Esophagus muscularis mucosa (tissue), 4 donors: ENCODE measurements around the gene KLHDC7A.

Source experiments
- CTCF ChIP-seq, 3 experiments: fragments of 200-600 bp in 2 of 3; fragments of 450-650 bp in 1 of 3; sonication (generic) in 2 of 3; IDR thresholded peaks; one replicate each; pipeline ENCODE4 v1.5.1; 2017 to 2019; ENCODE audit warnings: antibody characterized with exemption in 3 of 3, mild to moderate bottlenecking in 2 of 3, moderate library complexity in 1 of 3
- EP300 ChIP-seq: sonication (generic); formaldehyde crosslinking; IDR thresholded peaks from one replicate; pipeline ENCODE4 v1.6.1; 2017; ENCODE audit warnings: antibody characterized with exemption
- POLR2A ChIP-seq: fragments of 450-650 bp; IDR thresholded peaks from one replicate; pipeline ENCODE4 v1.6.1; 2017; ENCODE audit warnings: antibody characterized with exemption, moderate library complexity, mild to moderate bottlenecking, low read depth
- POLR2AphosphoS5 ChIP-seq, 2 donors: sonication (generic); formaldehyde crosslinking; IDR thresholded peaks; one replicate each; pipeline ENCODE4 v1.6.1; 2017; ENCODE audit warnings: antibody characterized with exemption in 2 of 2

GRCh38 chr1:18448889-18449288 lies 31.8 kb upstream of the KLHDC7A start:
- no peak for TF ChIP-seq CTCF (IDR thresholded peaks at IDR 0.05)
- TF ChIP-seq EP300, result no peak
- no peak for TF ChIP-seq POLR2A
- no peak for TF ChIP-seq POLR2AphosphoS5 (IDR thresholded peaks at IDR 0.05)
